Tibial nerve (tissue), 4 donors: ENCODE data around the gene CCDC57.

ENCODE experiments used
- CTCF ChIP-seq, 5 experiments: fragments of 200-600 bp in 3 of 5; fragments of 450-650 bp in 2 of 5; sonication (generic) in 3 of 5; IDR thresholded peaks; one replicate each; pipeline ENCODE4 v1.5.1; 2016 to 2019; ENCODE audit warnings: antibody characterized with exemption in 5 of 5, mild to moderate bottlenecking in 3 of 5, moderate library complexity in 2 of 5
- EP300 ChIP-seq, 2 donors: sonication (generic); formaldehyde crosslinking; IDR thresholded peaks; one replicate each; pipeline ENCODE4 v1.6.1; 2017; ENCODE audit warnings: antibody characterized with exemption in 2 of 2, mild to moderate bottlenecking in 1 of 2

GRCh38 chr17:82245134-82246039, 32.7 kb upstream of the CCDC57 start:
- TF ChIP-seq CTCF (IDR thresholded peaks at IDR 0.05) (no peak), EP300 (IDR thresholded peaks at IDR 0.05) (no peak)
